ENCODE data around the gene CCM2.
A peak's percentile ranks its signal among the peaks of the same experiment; 100 is the strongest.
"Not testable (repeated sequence)": the region's sequence is repeated elsewhere in the genome, so short reads cannot be mapped to it uniquely, and the experiment has no call there.

The CCM2 gene

GRCh38 chr7:45013465-45013967, 13.5 kb downstream of the CCM2 start:
- H3K27ac ChIP-seq, result no peak overlapping the region
- no peak for TF ChIP-seq CTCF (conservative IDR thresholded peaks at IDR 0.05; ENCODE audit: low read depth)
- CTCF ChIA-PET, result no interaction called here
- DNase-seq (ENCODE audit: low spot score), result no peak
- POLR2A ChIA-PET (ENCODE audit: low non-redundant PET), result no interaction called here

- TF ChIP-seq CTCF (conservative IDR thresholded peaks at IDR 0.05; ENCODE audit: low read depth), result no peak
- ChIA-PET CTCF (interaction anchor here (0.6 kb wide), 1 partner anchor 540 kb away, joined by 3 read pairs; no protein-coding TSS in a partner anchor), POLR2A (ENCODE audit: low non-redundant PET) (interaction anchor here (0.6 kb wide), 1 partner anchor 55 kb away, joined by 4 read pairs; no protein-coding TSS in a partner anchor)
- no peak for DNase-seq (ENCODE audit: low spot score)
- peak overlapping the region; percentile 43 for H3K27ac ChIP-seq
Observed at GRCh38 chr7:45015313-45015712, 15.3 kb downstream of the CCM2 start.

GRCh38 chr7:45017253-45017652, 17.3 kb downstream of the CCM2 start:
- DNase-seq (ENCODE audit: low spot score), result no peak
- no peak for TF ChIP-seq CTCF (conservative IDR thresholded peaks at IDR 0.05; ENCODE audit: low read depth)
- CTCF ChIA-PET, result no interaction called here
- POLR2A ChIA-PET (ENCODE audit: low non-redundant PET), result no interaction called here
- H3K27ac ChIP-seq, result no peak overlapping the region

GRCh38 chr7:45020915-45021314, 20.9 kb downstream of the CCM2 start:
- no peak for DNase-seq (ENCODE audit: low spot score)
- H3K27ac ChIP-seq, result peak overlapping the region; percentile 46
- TF ChIP-seq CTCF (conservative IDR thresholded peaks at IDR 0.05; ENCODE audit: low read depth), result no peak
- CTCF ChIA-PET, result no interaction called here
- POLR2A ChIA-PET (ENCODE audit: low non-redundant PET), result no interaction called here

GRCh38 chr7:45021604-45022296, 21.7 kb downstream of the CCM2 start:
- ChIA-PET POLR2A (ENCODE audit: low non-redundant PET) (no interaction called here), CTCF (interaction anchor here (0.6 to 0.8 kb wide), 2 partner anchors 17 to 1624 kb away, joined by 3 to 4 read pairs; no protein-coding TSS in a partner anchor)
- H3K27ac ChIP-seq, result peak overlapping the region; percentile 46
- no peak for TF ChIP-seq CTCF (conservative IDR thresholded peaks at IDR 0.05; ENCODE audit: low read depth)
- DNase-seq (ENCODE audit: low spot score), result no peak

GRCh38 chr7:45024126-45024744, 24.2 kb downstream of the CCM2 start:
- no peak for DNase-seq (ENCODE audit: low spot score)
- ChIA-PET CTCF (interaction anchor here (0.7 kb wide), 1 partner anchor 823 kb away, joined by 3 read pairs; no protein-coding TSS in a partner anchor), POLR2A (ENCODE audit: low non-redundant PET) (interaction anchor here (0.6 kb wide), 1 partner anchor 139 kb away, joined by 12 read pairs; the partner anchor contains the start of gene PURB)
- H3K27ac ChIP-seq, result no peak overlapping the region
- TF ChIP-seq CTCF (conservative IDR thresholded peaks at IDR 0.05; ENCODE audit: low read depth), result no peak

- ChIA-PET POLR2A (ENCODE audit: low non-redundant PET) (interaction anchor here (0.6 kb wide), 1 partner anchor 13 kb away, joined by 6 read pairs; no protein-coding TSS in a partner anchor), CTCF (interaction anchor here (0.5 kb wide), 1 partner anchor 11 kb away, joined by 3 read pairs; no protein-coding TSS in a partner anchor)
- H3K27ac ChIP-seq; DNase-seq (ENCODE audit: low spot score): not testable (repeated sequence)
Observed at GRCh38 chr7:45025473-45025872, 25.5 kb downstream of the CCM2 start.
